ENCODE data around the gene CC2D2B.

- TF ChIP-seq ZFP3 (CRISPR knock-in tag; IDR thresholded peaks at IDR 0.05), result no peak
- no peak for TF ChIP-seq BACH2 (CRISPR knock-in tag; IDR thresholded peaks at IDR 0.05; ENCODE audit: borderline replicate concordance)
- no peak for TF ChIP-seq ZNF565 (CRISPR knock-in tag; conservative IDR thresholded peaks at IDR 0.05; ENCODE audit: low read depth)
- no peak for TF ChIP-seq POU6F1 (CRISPR knock-in tag; IDR thresholded peaks at IDR 0.05; ENCODE audit: borderline replicate concordance, low read depth)
- TF ChIP-seq ZC3H10 (CRISPR knock-in tag; IDR thresholded peaks at IDR 0.05), result no peak
- TF ChIP-seq TOX (CRISPR knock-in tag; IDR thresholded peaks at IDR 0.05; ENCODE audit: borderline replicate concordance), result no peak
- TF ChIP-seq PATZ1 (CRISPR knock-in tag; IDR thresholded peaks at IDR 0.05; ENCODE audit: borderline replicate concordance), result no peak
Measured at GRCh38 chr10:95963991-95964389, 56.2 kb downstream of the CC2D2B start.

Measured in SK-N-SH treated with all-trans-retinoic acid at 6 μM for 48 hours (cell line).